Liver (tissue), 3 donors: Measurements from ENCODE around the gene DHRS3.

Experiments
- ATF3 ChIP-seq: IDR thresholded peaks from 2 replicates; pipeline ENCODE4 v1.6.1; 2016; ENCODE audit warnings: antibody characterized with exemption
- CTCF ChIP-seq: fragments of 150-350 bp; IDR thresholded peaks from 2 replicates; pipeline ENCODE4 v1.5.1; 2017; ENCODE audit warnings: improper control_type of control experiment, low read depth, low read length; ENCODE audit not compliant: missing input control
- EGR1 ChIP-seq, 2 donors: IDR thresholded peaks; 2 replicates each; pipeline ENCODE4 v1.6.1; 2016 to 2018; ENCODE audit warnings: antibody characterized with exemption in 2 of 2, low read depth in 2 of 2
- HNF4G ChIP-seq: IDR thresholded peaks from 2 replicates; pipeline ENCODE4 v1.6.1; 2016; ENCODE audit warnings: antibody characterized with exemption
- JUND ChIP-seq, 2 donors: IDR thresholded peaks; 2 replicates each; pipeline ENCODE4 v1.6.1; 2016; ENCODE audit warnings: antibody characterized with exemption in 2 of 2
- MAX ChIP-seq: IDR thresholded peaks from 2 replicates; pipeline ENCODE4 v1.6.1; 2016; ENCODE audit warnings: antibody characterized with exemption
- NR2F2 ChIP-seq: IDR thresholded peaks from 2 replicates; pipeline ENCODE4 v1.6.1; 2016; ENCODE audit warnings: antibody characterized with exemption
- RAD21 ChIP-seq, 2 donors: IDR thresholded peaks; 2 replicates each; pipeline ENCODE4 v1.6.1; 2016; ENCODE audit warnings: antibody characterized with exemption in 2 of 2, mild to moderate bottlenecking in 2 of 2
- REST ChIP-seq: IDR thresholded peaks from 2 replicates; pipeline ENCODE4 v1.6.1; 2016; ENCODE audit warnings: antibody characterized with exemption, mild to moderate bottlenecking
- RXRA ChIP-seq, 2 donors: IDR thresholded peaks; 2 replicates each; pipeline ENCODE4 v1.6.1; 2017 to 2018; ENCODE audit warnings: antibody characterized with exemption in 2 of 2, mild to moderate bottlenecking in 1 of 2
- SP1 ChIP-seq: IDR thresholded peaks from 2 replicates; pipeline ENCODE4 v1.6.1; 2018; ENCODE audit warnings: antibody characterized with exemption, mild to moderate bottlenecking
- TAF1 ChIP-seq: conservative IDR thresholded peaks from 2 replicates; pipeline ENCODE4 v1.6.1; 2016; ENCODE audit warnings: antibody characterized with exemption, mild to moderate bottlenecking
- donor health status: healthy.
- donor health status: healthy.

- no peak for TF ChIP-seq JUND (IDR thresholded peaks at IDR 0.05)
- TF ChIP-seq CTCF: no peak
- TF ChIP-seq TAF1: no peak
- TF ChIP-seq ATF3: no peak
- no peak for TF ChIP-seq MAX
- no peak for TF ChIP-seq SP1
- TF ChIP-seq REST: no peak
- no peak for TF ChIP-seq RXRA (IDR thresholded peaks at IDR 0.05)
- TF ChIP-seq RAD21 (IDR thresholded peaks at IDR 0.05): no peak
- TF ChIP-seq EGR1 (IDR thresholded peaks at IDR 0.05; ENCODE audit: low read depth in 2 of 2): no peak
- TF ChIP-seq NR2F2: no peak
- TF ChIP-seq HNF4G: no peak
These were observed 52.1 kb downstream of the DHRS3 start for GRCh38 chr1:12565966-12566352.
